Stimulated activated CD4-positive, alpha-beta T cell treated with anti-CD3 and anti-CD28 coated beads, Interleukin-4, amount 100 ng/mL, for 24 hours (primary cell): ENCODE data around the gene TMPRSS11D.

Experiments
- DNase-seq: peaks from one replicate; pipeline ENCODE4 v3.0.0-alpha.2; 2020

Gene TMPRSS11D

GRCh38 chr4:67883902-67884301 lies at the start of gene TMPRSS11D:
Gene TMPRSS11D, minus strand, starts transcription at chr4:67884002. Its CDS starts 69 bp downstream, at chr4:67883933.
- no peak for DNase-seq

- DNase-seq: no peak
Measured at GRCh38 chr4:67933038-67933437, 49.2 kb upstream of the TMPRSS11D start.

- DNase-seq: no peak
Measured at GRCh38 chr4:67931256-67931655, 47.5 kb upstream of the TMPRSS11D start.

- DNase-seq: no peak
Measured at GRCh38 chr4:67929426-67929825, 45.6 kb upstream of the TMPRSS11D start.

- DNase-seq: no peak
Measured at GRCh38 chr4:67928546-67928945, 44.7 kb upstream of the TMPRSS11D start.

GRCh38 chr4:67927251-67927650 lies 43.4 kb upstream of the TMPRSS11D start:
- no peak for DNase-seq

DNA sequence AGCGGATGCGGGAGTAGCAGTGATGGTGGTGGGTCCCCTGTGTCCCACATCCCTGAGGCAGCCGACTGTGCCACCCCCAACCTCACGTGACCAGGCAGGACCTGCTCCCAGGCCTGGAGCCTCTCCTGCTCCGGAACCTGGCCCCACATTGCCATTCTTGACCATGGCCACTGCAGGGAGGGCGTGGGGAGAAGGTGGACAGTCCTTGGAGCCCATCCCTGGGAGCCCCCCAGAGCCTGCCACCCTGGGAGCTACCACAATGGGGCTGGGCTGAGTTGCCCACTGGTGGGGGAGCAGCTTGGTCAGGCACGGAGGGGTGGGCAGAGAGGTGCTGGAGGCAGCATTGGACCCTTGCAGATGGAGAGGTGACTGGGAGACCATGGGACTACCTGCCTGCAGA lies 42.7 kb upstream of the TMPRSS11D start:
- no peak for DNase-seq

- DNase-seq: no peak
Measured at GRCh38 chr4:67922697-67923096, 38.9 kb upstream of the TMPRSS11D start.

- no peak for DNase-seq
Measured at GRCh38 chr4:67918428-67918827, 34.6 kb upstream of the TMPRSS11D start.

GRCh38 chr4:67915400-67915966 lies 31.7 kb upstream of the TMPRSS11D start:
- no peak for DNase-seq

- no peak for DNase-seq
Measured at GRCh38 chr4:67912080-67912479, 28.3 kb upstream of the TMPRSS11D start.

DNA sequence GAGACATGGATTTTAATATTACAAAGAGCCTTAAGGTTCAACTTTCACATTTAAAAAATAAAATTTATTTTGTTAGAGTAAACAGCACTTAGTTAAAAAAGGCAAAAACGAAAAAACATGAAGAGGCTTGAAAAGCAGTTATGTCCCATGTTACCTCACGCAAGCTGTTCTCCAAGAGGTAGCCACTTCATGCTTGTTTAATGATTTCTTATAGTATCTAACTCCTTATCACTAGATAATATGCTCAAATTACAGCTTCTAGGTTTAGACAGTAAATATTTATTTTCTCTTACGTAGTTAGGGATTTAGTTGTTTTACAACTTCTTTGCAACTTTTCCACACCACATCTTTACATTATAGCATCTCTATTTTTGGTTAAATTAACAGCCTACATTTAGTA lies 27.8 kb upstream of the TMPRSS11D start:
- DNase-seq: no peak

GRCh38 chr4:67911141-67911540 lies 27.3 kb upstream of the TMPRSS11D start:
- no peak for DNase-seq

DNA sequence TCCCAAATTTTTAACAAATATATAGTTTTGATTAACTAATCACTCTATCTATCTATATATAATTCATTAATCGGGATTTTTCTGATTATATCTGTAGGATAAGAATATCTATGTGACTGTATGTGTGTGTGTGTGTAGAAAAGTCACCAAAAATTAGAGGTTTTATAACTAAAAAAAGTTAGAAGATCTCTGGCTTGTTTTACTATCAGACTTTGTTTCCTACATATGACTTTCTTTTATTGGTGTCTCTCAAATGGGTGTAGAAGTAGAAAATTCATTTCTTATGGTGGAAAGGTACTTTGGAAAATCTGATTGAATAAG lies 26.7 kb upstream of the TMPRSS11D start:
- no peak for DNase-seq

DNA sequence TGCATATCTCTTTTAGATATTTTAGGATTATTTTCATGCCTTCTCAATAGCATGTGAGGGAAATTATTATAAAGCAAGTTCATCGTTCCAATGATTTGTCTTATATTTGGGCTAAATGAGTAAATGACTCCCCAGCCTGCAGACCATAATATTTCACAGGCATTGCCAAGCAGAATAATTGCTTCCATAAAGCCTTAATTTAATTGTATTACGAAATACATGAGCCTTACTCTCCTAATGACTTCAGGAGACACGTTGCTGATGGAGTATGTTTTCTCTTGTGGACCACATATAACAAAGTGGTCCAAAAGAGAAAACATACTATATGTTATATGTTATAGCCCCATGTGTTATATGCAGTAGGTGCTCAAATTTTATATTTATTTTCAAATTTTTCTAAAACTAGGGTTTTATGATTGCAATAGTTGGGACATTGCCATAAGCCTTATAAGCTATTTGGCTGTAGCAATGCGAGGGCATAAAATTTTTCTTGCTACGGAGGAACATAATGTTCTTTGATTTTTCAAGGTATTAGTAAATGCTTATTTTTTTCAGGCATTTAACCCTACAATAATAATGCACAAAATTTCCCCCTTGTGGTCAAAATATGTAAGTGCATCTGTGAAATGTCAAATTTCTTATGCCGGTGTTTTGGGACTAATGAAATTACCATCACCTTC lies 26.2 kb upstream of the TMPRSS11D start:
- no peak for DNase-seq

- DNase-seq: no peak
Measured at GRCh38 chr4:67907650-67908049, 23.8 kb upstream of the TMPRSS11D start.

DNA sequence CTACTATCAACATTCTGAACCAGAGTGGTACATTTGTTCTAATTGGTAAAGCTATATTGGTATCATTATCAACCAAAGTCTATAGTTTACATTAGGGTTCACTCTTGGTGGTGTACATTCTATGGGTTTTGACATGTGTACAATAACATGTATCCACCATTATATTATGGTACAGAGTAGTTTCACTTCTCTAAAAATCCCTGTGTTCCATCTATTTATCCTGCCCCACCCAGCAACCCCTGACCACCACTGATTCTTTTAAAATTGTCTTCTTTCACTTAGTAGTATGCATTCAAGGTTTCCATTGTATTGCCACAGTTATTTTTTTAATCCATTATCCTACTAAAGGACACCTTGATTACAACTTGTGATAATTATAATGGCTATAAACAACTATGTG lies 15.3 kb upstream of the TMPRSS11D start:
- DNase-seq: no peak

- no peak for DNase-seq
Measured at GRCh38 chr4:67897686-67898085, 13.9 kb upstream of the TMPRSS11D start.

GRCh38 chr4:67896421-67897065 lies 12.7 kb upstream of the TMPRSS11D start:
- no peak for DNase-seq

DNA sequence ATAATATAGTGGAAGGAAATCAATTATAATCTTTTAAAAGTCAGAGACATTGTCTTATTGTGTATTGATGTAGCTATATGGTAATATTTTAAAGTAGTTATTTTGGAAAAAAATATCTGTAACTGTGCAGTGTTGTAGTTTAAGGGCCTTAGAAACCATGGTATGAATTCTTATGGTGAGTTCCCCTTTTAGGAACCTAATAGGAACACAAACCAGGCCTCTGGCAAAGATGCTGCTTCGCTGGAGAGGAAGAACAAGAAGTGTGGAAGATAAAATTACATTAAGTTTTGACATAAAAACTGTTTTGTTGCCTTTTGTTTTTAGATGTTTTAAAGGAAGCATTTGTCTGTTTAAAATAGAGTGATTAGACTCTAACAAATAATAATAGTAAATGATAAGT lies 10.9 kb upstream of the TMPRSS11D start:
- no peak for DNase-seq

DNA sequence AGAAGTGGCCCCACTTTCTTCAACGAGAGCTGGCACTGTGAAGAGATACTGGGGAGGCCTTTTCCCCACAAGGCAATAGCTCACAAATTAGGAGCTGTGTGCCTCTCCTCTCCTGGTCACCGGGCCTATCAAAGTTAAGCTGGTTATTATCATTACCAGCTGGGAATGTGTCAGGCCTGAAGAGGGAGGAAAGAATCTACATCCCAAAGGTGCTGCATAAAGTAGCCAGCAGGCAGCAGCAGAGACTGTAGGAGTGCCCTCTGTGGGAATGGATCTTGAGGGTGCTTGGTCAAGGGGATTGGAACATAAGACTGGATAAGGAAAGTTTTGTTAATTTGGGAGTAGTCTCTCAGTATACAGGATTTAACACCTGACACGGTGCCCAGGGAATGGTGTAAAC lies 9.1 kb upstream of the TMPRSS11D start:
- no peak for DNase-seq

GRCh38 chr4:67892253-67892652 lies 8.5 kb upstream of the TMPRSS11D start:
- DNase-seq: no peak

GRCh38 chr4:67891645-67892044 lies 7.8 kb upstream of the TMPRSS11D start:
- no peak for DNase-seq

DNA sequence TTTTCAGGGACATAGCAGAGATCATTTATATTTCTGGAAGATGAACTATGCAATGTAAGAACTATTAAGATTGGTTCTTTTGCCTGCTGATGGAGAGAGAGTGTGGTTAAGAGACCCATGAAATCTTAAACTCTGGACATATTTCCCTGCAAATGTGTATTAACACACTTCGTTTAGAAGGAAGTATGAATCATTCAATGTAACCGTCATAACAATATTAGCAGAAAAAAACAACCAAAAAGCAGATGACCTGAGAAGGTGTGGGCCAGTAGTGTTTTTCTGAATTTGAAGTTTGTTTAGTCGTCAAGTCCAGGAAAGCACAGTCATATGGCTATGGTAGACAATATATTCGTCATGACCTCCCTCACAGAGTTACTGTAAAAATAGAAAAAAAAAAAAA lies 2.5 kb upstream of the TMPRSS11D start:
- no peak for DNase-seq

- DNase-seq: no peak
Measured at GRCh38 chr4:67885762-67886161, 2.0 kb upstream of the TMPRSS11D start.
